GM18520 (cell line): ENCODE data around the gene MRPL48.

Experiments used
- ATAC-seq: cut with Tn5 transposase; IDR thresholded peaks from one replicate; pipeline ENCODE4 v1.9.1; 2021; ENCODE audit not compliant: unreplicated experiment

The MRPL48 gene

GRCh38 chr11:73888244-73888643 lies 100.6 kb downstream of the MRPL48 start:
- ATAC-seq: no peak

GRCh38 chr11:73889019-73889418 lies 101.3 kb downstream of the MRPL48 start:
- no peak for ATAC-seq

GRCh38 chr11:73889536-73889935 lies 101.9 kb downstream of the MRPL48 start:
- ATAC-seq: no peak

GRCh38 chr11:73893041-73893440 lies 105.4 kb downstream of the MRPL48 start:
- ATAC-seq: no peak

- no peak for ATAC-seq
These were observed 107.2 kb downstream of the MRPL48 start for GRCh38 chr11:73894725-73895335.

GRCh38 chr11:73902303-73902702 lies 114.6 kb downstream of the MRPL48 start:
- no peak for ATAC-seq

- no peak for ATAC-seq
These were observed 119.5 kb downstream of the MRPL48 start for GRCh38 chr11:73907191-73907590.

- no peak for ATAC-seq
These were observed 124.4 kb downstream of the MRPL48 start for GRCh38 chr11:73912026-73912425.

- ATAC-seq: no peak
These were observed 125.8 kb downstream of the MRPL48 start for GRCh38 chr11:73913472-73913871.

- no peak for ATAC-seq
These were observed 126.6 kb downstream of the MRPL48 start for GRCh38 chr11:73914284-73914683.
